ENCODE results near the gene SLF1.

The SLF1 gene

GRCh38 chr5:94725142-94725541 lies 106.7 kb downstream of the SLF1 start:
- no peak for DNase-seq

- no peak for DNase-seq
Measured at GRCh38 chr5:94731471-94731870, 113.0 kb downstream of the SLF1 start.

- no peak for DNase-seq
Measured at GRCh38 chr5:94736498-94736897, 118.0 kb downstream of the SLF1 start.

- DNase-seq, result no peak
Measured at GRCh38 chr5:94740286-94740685, 121.8 kb downstream of the SLF1 start.

- no peak for DNase-seq
Measured at GRCh38 chr5:94742852-94743251, 124.4 kb downstream of the SLF1 start.

- no peak for DNase-seq
Measured at GRCh38 chr5:94744906-94745305, 126.4 kb downstream of the SLF1 start.

- no peak for DNase-seq
Measured at GRCh38 chr5:94745786-94746730, 127.6 kb downstream of the SLF1 start.

GRCh38 chr5:94746731-94747124 lies 128.3 kb downstream of the SLF1 start:
- no peak for DNase-seq

All from effector CD8-positive, alpha-beta T cell (primary cell).